ENCODE measurements around the gene KIAA1549.

KIAA1549 gene

DNA sequence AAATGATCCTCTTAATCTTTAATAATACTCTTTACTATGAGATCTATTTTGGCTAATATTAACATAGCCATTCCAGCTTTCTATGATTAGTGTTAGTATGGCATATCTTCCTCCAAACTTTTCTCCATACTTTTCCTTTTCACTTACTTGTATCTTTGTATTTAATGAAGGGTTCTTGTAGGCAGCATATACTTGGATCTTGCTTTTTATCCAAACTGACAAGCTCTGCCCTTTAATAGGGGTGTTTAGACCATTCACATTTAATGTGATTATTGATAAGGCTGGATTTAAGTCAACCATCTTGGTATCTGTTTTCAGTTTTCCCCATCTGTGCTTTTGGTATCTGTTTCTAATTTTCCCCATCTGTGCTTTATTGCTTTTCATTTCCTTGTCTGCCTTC lies 123.5 kb downstream of the KIAA1549 start:
- no peak overlapping the region for H3K27ac ChIP-seq (ENCODE audit: low read length)
- H3K36me3 ChIP-seq (ENCODE audit: control insufficient read depth, insufficient read depth, low read length), result peaks cover 6% of the 10 kb centered on the region
- DNase-seq (ENCODE audit: low read depth, low spot score), result no peak
- H3K27me3 ChIP-seq (ENCODE audit: control insufficient read depth, insufficient read depth, low read length), result no peaks in the 10 kb centered on the region
- H3K4me3 ChIP-seq (ENCODE audit: low read length), result no peak overlapping the region
- H3K9me3 ChIP-seq (ENCODE audit: control insufficient read depth, insufficient read depth, low read length), result no peaks in the 10 kb centered on the region
- peaks cover 3% of the 10 kb centered on the region; the same call in 1 of the 2 replicates for H3K4me1 ChIP-seq (ENCODE audit: control insufficient read depth, insufficient read depth, low read length)

DNA sequence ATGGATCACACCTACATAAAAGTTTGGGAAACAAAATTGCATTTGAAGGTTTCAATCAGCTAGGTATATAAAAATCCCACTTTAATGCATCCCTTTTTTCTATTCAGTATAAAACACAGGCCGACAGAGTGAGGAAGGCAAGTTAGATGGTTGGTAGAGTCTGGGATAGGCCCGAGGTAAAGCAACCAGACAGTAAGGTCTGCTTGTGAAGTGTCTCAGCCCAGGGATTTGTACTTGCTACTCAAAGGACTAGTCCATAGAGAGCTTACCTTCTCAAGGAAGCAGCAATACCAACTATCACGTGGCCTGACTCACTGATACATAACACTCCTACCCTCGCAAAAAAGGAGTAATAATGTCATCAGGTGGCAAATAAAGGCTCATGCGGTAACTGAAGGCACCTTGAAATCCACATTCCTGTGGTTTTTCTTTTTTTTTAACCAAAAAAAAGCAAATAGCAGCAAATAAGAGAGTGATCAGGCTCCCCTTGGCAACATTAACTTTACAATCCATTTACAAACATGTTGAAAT lies 127.0 kb downstream of the KIAA1549 start:
- peaks cover 2% of the 10 kb centered on the region; the same call in 1 of the 2 replicates for H3K36me3 ChIP-seq (ENCODE audit: control insufficient read depth, insufficient read depth, low read length)
- no peak for DNase-seq (ENCODE audit: low read depth, low spot score)

DNA sequence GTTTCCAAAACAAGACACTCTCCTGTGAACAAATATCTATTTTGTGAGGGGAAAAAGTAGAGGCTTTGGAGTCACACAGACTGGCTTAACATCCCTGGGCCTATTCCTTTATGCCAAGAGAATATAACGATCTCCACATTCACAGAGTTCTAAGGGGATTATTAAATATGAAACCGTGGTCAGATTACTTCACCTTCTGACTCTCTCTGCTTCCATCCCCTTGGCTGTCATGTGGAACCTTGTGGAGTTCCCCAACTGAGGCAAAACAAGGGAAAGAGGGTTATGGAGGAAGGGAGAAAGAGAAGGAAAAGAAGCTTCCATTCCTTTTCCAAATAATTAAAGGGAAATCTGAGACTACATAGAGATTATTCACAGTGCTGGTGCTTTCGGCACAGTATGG lies 127.7 kb downstream of the KIAA1549 start:
- WGBS (ENCODE audit: insufficient coverage, insufficient read length), result no CpG with 5 or more reads among the region's 3 CpGs

More for the DNA sequence above, 127.0 kb downstream of the KIAA1549 start:
- H3K27me3 ChIP-seq (ENCODE audit: control insufficient read depth, insufficient read depth, low read length), result no peaks in the 10 kb centered on the region
- H3K4me3 ChIP-seq (ENCODE audit: low read length), result no peak overlapping the region
- no CpG with 5 or more reads among the region's 5 CpGs for WGBS (ENCODE audit: insufficient coverage, insufficient read length)
- no peak overlapping the region for H3K27ac ChIP-seq (ENCODE audit: low read length)
- H3K9me3 ChIP-seq (ENCODE audit: control insufficient read depth, insufficient read depth, low read length), result no peaks in the 10 kb centered on the region
- H3K4me1 ChIP-seq (ENCODE audit: control insufficient read depth, insufficient read depth, low read length), result peaks cover 3% of the 10 kb centered on the region; the same call in 1 of the 2 replicates

DNA sequence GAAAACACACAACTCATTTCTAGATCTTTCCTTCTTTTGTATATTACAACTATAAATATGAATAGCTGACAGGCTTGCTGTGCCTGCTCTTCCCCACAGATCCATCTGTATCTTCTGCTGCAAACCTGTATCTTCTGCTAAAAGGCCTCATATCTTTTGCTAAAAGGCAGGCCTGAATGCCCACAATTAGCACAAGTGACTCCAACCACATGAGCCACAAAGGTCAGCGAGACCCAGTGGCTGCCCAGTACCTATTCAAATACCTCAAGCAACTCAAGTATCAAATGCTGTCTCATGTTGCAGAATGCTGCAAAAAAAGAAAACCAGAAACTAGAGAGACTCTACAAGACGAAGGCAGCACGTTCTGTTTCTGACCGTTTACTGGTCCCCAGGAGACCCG lies 128.7 kb downstream of the KIAA1549 start:
- peaks cover 2% of the 10 kb centered on the region; the same call in 1 of the 2 replicates for H3K36me3 ChIP-seq (ENCODE audit: control insufficient read depth, insufficient read depth, low read length)
- no CpG with 5 or more reads among the region's 5 CpGs for WGBS (ENCODE audit: insufficient coverage, insufficient read length)
- no peak for DNase-seq (ENCODE audit: low read depth, low spot score)
- no peaks in the 10 kb centered on the region for H3K9me3 ChIP-seq (ENCODE audit: control insufficient read depth, insufficient read depth, low read length)
- no peaks in the 10 kb centered on the region for H3K27me3 ChIP-seq (ENCODE audit: control insufficient read depth, insufficient read depth, low read length)
- H3K27ac ChIP-seq (ENCODE audit: low read length), result no peak overlapping the region
- no peak overlapping the region for H3K4me3 ChIP-seq (ENCODE audit: low read length)
- H3K4me1 ChIP-seq (ENCODE audit: control insufficient read depth, insufficient read depth, low read length), result peaks cover 3% of the 10 kb centered on the region; the same call in 1 of the 2 replicates

More for the DNA sequence above, 127.7 kb downstream of the KIAA1549 start:
- Histone ChIP-seq H3K27me3 (ENCODE audit: control insufficient read depth, insufficient read depth, low read length) (no peaks in the 10 kb centered on the region), H3K4me3 (ENCODE audit: low read length) (no peak overlapping the region), H3K36me3 (ENCODE audit: control insufficient read depth, insufficient read depth, low read length) (peaks cover 2% of the 10 kb centered on the region; the same call in 1 of the 2 replicates), H3K9me3 (ENCODE audit: control insufficient read depth, insufficient read depth, low read length) (no peaks in the 10 kb centered on the region), H3K27ac (ENCODE audit: low read length) (no peak overlapping the region), H3K4me1 (ENCODE audit: control insufficient read depth, insufficient read depth, low read length) (peaks cover 3% of the 10 kb centered on the region; the same call in 1 of the 2 replicates)
- DNase-seq (ENCODE audit: low read depth, low spot score), result no peak

DNA sequence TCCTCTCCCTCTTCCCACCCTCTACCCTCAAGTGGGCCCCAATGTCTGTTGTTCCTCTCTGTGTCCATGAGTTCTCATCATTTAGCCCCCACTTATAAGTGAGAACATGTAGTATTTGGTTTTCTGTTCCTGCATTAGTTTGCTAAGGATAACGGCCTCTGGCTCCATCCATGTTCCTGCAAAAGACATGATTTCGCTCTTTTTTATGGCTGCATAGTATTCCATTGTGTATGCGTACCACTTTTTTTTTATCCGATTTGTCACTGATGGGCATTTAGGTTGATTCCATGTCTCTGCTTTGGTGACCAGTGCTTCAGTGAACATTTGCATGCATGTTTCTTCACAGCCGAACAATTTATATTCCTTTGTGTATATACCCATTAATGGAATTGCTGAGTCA lies 131.5 kb downstream of the KIAA1549 start:
- Histone ChIP-seq H3K4me1 (ENCODE audit: control insufficient read depth, insufficient read depth, low read length) (peaks cover 2% of the 10 kb centered on the region; the same call in 1 of the 2 replicates), H3K36me3 (ENCODE audit: control insufficient read depth, insufficient read depth, low read length) (peaks cover 2% of the 10 kb centered on the region), H3K27me3 (ENCODE audit: control insufficient read depth, insufficient read depth, low read length) (no peaks in the 10 kb centered on the region), H3K9me3 (ENCODE audit: control insufficient read depth, insufficient read depth, low read length) (no peaks in the 10 kb centered on the region), H3K4me3 (ENCODE audit: low read length) (no peak overlapping the region), H3K27ac (ENCODE audit: low read length) (no peak overlapping the region)
- DNase-seq (ENCODE audit: low read depth, low spot score), result no peak
- WGBS (ENCODE audit: insufficient coverage, insufficient read length), result no CpG with 5 or more reads among the region's 5 CpGs

DNA sequence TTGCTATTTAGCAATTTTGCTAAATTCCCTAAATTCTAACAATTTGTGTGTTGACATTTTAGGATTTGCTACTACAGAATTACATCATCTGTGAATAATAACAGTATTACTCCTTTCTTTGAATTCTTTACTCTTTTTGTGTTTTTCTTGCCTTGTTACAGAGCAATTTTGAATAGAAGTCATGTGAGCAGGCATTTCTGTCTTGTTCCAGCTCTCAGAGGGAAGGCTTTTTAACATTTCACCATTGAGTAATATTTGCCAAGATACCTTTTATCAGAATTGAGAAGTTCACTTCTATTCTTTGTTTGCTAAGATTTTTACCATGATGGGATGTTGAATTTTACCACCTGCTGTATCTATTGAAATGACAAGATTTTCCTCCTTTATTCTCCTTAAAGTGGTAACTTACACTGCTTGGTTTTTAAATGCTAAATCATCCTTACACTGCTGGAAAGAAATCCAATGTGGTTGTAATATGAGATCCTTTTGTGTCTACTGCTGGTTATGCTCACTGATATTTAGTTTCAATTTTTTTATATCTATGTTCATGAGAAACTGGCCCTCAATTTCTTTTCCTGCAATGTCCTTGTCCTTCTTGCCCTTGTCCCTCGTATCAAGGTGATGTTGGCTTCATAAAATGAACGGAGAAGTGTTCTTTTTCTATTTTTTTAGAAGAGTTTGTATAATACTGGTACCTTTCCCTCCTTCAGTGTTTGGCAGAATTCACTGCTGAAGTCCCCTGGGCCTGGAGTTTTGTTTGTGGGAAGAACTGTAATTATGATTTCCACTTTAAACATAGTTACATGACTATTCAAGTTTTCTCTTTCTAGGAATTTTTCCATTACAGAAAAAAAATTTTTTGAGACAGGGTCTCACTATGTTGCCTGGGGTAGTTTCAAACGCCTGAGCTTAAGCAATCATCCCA lies 132.9 kb downstream of the KIAA1549 start:
- WGBS (ENCODE audit: insufficient coverage, insufficient read length), result no CpG with 5 or more reads among the region's 3 CpGs
- H3K4me3 ChIP-seq (ENCODE audit: low read length), result no peak overlapping the region
- peaks cover 2% of the 10 kb centered on the region for H3K36me3 ChIP-seq (ENCODE audit: control insufficient read depth, insufficient read depth, low read length)
- H3K9me3 ChIP-seq (ENCODE audit: control insufficient read depth, insufficient read depth, low read length), result no peaks in the 10 kb centered on the region
- H3K4me1 ChIP-seq (ENCODE audit: control insufficient read depth, insufficient read depth, low read length), result peaks cover 2% of the 10 kb centered on the region
- H3K27me3 ChIP-seq (ENCODE audit: control insufficient read depth, insufficient read depth, low read length), result no peaks in the 10 kb centered on the region
- no peak overlapping the region for H3K27ac ChIP-seq (ENCODE audit: low read length)
- DNase-seq (ENCODE audit: low read depth, low spot score), result no peak

DNA sequence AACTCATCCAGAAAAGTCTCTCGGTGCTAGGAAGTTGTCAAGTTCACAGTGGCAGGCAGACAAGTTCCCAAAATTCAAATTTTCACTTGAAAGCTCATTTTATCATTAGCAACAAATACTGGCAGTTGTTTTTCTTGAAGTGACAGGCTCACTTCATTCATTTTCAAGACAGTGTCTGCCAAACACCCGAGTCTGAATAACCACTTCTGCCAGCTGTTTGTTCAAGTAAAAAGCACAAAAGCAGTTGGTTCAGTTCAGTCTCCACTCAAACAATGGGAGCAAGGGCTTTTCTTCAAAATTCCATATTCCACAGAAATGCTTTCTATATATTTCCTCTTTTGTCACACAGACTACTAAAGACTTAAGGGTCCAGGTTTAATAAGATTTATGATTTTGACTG lies 135.5 kb downstream of the KIAA1549 start:
- no peak for DNase-seq (ENCODE audit: low read depth, low spot score)
- Histone ChIP-seq H3K36me3 (ENCODE audit: control insufficient read depth, insufficient read depth, low read length) (peaks cover 2% of the 10 kb centered on the region), H3K4me1 (ENCODE audit: control insufficient read depth, insufficient read depth, low read length) (peaks cover 1% of the 10 kb centered on the region), H3K27ac (ENCODE audit: low read length) (no peak overlapping the region), H3K27me3 (ENCODE audit: control insufficient read depth, insufficient read depth, low read length) (no peaks in the 10 kb centered on the region), H3K9me3 (ENCODE audit: control insufficient read depth, insufficient read depth, low read length) (no peaks in the 10 kb centered on the region), H3K4me3 (ENCODE audit: low read length) (no peak overlapping the region)
- 100% methylated on average over 1 of the region's 2 CpGs for WGBS (ENCODE audit: insufficient coverage, insufficient read length)

DNA sequence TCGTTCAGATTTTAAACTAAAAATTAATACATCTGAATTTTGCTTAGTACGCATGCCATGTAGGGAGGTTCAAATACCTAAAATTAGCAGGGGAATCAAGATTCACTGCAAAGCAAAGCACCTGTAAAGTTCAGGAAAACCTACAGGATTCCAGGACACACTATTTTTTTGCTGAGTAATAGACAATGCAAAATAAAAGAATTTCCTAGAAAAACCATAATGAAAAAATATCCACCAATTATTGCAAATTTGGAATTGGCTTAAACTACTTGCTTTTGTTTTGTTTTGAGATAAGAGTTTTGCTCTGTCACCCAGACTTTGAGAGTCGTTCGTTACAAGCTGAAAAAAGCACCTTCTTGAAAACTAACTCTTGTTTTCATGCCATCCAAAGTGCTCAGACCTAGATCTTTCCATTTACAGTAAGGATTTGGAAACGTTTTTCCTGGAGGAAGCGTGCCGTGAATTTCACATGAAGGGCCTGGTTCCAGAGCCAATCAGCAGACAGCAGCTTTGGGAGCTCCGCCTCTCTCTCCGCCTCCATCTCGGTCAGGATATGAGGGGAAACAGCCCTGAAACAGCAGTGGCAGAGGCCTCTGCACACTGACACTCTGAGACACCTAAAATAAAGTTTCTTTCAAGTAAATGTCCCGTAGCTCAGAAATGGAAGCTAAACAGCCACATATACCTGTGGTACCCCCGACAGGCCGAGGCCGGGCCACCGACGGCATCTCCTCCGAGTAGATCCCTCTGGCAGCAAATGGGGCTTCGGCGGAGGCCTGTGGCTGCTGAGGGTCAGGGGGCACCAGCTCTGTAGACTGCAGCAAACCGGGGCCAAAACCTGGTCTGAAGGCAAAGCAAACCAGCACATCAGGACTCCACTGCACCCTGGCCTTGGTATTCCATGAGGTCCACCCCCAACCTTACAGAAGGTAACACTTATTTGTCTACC lies 137.3 kb downstream of the KIAA1549 start:
- no peaks in the 10 kb centered on the region for H3K27me3 ChIP-seq (ENCODE audit: control insufficient read depth, insufficient read depth, low read length)
- no peaks in the 10 kb centered on the region for H3K9me3 ChIP-seq (ENCODE audit: control insufficient read depth, insufficient read depth, low read length)
- no peak overlapping the region for H3K27ac ChIP-seq (ENCODE audit: low read length)
- DNase-seq (ENCODE audit: low read depth, low spot score), result no peak
- no peaks in the 10 kb centered on the region; the same call in 1 of the 2 replicates for H3K36me3 ChIP-seq (ENCODE audit: control insufficient read depth, insufficient read depth, low read length)
- H3K4me1 ChIP-seq (ENCODE audit: control insufficient read depth, insufficient read depth, low read length), result peaks cover 1% of the 10 kb centered on the region
- H3K4me3 ChIP-seq (ENCODE audit: low read length), result no peak overlapping the region
- no CpG with 5 or more reads among the region's 20 CpGs for WGBS (ENCODE audit: insufficient coverage, insufficient read length)

DNA sequence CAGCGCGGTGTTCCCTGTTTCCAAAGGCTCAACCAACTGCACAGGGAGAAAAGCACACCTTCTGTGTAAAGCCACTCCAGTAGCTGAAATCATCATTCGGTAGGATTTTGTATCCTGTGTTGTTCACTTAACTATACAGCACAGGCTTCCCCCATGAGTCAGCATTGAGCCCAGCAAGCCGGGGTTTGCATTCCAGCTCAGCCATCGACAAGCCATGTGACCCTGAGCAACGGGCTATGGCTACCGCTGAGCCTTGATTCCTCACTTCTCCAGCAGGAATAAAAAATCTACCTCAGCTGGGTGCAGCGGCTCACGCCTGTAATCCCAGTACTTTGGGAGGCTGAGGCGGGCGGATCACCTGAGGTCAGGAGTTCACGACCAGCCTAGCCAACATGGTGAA lies 139.1 kb downstream of the KIAA1549 start:
- DNase-seq (ENCODE audit: low read depth, low spot score), result no peak
- no peaks in the 10 kb centered on the region for H3K9me3 ChIP-seq (ENCODE audit: control insufficient read depth, insufficient read depth, low read length)
- no peaks in the 10 kb centered on the region for H3K27me3 ChIP-seq (ENCODE audit: control insufficient read depth, insufficient read depth, low read length)
- no peak overlapping the region for H3K4me3 ChIP-seq (ENCODE audit: low read length)
- H3K36me3 ChIP-seq (ENCODE audit: control insufficient read depth, insufficient read depth, low read length), result peaks cover 5% of the 10 kb centered on the region
- WGBS (ENCODE audit: insufficient coverage, insufficient read length), result no CpG with 5 or more reads among the region's 12 CpGs
- H3K27ac ChIP-seq (ENCODE audit: low read length), result no peak overlapping the region
- H3K4me1 ChIP-seq (ENCODE audit: control insufficient read depth, insufficient read depth, low read length), result peaks cover 1% of the 10 kb centered on the region

DNA sequence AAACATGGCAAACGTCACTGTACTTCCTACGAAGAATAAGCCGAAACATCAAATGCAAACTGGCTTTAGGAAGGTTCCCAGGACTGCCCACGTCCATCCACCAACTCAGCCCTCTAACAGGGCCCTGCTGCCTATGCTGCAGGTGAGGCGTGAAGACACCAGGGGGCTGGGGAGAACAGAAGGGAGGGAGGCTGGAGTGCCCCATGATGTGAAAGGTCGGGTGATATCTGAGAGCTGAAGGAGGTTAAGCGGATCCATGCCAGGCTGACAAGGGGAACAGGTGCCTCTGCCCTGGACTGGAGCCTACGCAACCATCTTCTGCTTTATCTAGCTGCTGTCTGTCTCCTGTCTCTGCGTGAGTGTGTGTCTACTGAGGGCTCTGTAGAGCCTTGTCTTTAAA lies 143.0 kb downstream of the KIAA1549 start:
- Histone ChIP-seq H3K27ac (ENCODE audit: low read length) (no peak overlapping the region), H3K36me3 (ENCODE audit: control insufficient read depth, insufficient read depth, low read length) (peaks cover 5% of the 10 kb centered on the region; the same call in 1 of the 2 replicates), H3K27me3 (ENCODE audit: control insufficient read depth, insufficient read depth, low read length) (no peaks in the 10 kb centered on the region), H3K4me1 (ENCODE audit: control insufficient read depth, insufficient read depth, low read length) (no peaks in the 10 kb centered on the region; the same call in 1 of the 2 replicates), H3K9me3 (ENCODE audit: control insufficient read depth, insufficient read depth, low read length) (no peaks in the 10 kb centered on the region), H3K4me3 (ENCODE audit: low read length) (no peak overlapping the region)
- DNase-seq (ENCODE audit: low read depth, low spot score), result no peak
- WGBS (ENCODE audit: insufficient coverage, insufficient read length), result no CpG with 5 or more reads among the region's 9 CpGs

Data from iPS DF 6.9 (cell line).